Measurements from ENCODE around the gene CENPF. TPM values are rescaled to one million over a fixed set of nuclear protein-coding genes. Genes with fewer than 3 reads are reported as not detected.

The CENPF gene
- total RNA-seq, 2 donors from 2014 or later = 2.9 to 10.9 TPM

- TF ChIP-seq POLR2AphosphoS5 (IDR thresholded peaks at IDR 0.05) (no peak), POLR2A (IDR thresholded peaks at IDR 0.05) (no peak)
- TF ChIP-seq, protein P1, sequence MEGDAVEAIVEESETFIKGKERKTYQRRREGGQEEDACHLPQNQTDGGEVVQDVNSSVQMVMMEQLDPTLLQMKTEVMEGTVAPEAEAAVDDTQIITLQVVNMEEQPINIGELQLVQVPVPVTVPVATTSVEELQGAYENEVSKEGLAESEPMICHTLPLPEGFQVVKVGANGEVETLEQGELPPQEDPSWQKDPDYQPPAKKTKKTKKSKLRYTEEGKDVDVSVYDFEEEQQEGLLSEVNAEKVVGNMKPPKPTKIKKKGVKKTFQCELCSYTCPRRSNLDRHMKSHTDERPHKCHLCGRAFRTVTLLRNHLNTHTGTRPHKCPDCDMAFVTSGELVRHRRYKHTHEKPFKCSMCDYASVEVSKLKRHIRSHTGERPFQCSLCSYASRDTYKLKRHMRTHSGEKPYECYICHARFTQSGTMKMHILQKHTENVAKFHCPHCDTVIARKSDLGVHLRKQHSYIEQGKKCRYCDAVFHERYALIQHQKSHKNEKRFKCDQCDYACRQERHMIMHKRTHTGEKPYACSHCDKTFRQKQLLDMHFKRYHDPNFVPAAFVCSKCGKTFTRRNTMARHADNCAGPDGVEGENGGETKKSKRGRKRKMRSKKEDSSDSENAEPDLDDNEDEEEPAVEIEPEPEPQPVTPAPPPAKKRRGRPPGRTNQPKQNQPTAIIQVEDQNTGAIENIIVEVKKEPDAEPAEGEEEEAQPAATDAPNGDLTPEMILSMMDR (IDR thresholded peaks at IDR 0.05) = no peak
- H3K4me1 ChIP-seq (replicated peaks) = no peaks in the 10 kb centered on the region
- WGBS = 91% methylated on average over 4 of the region's 4 CpGs
These were observed 14.3 kb downstream of the CENPF start for GRCh38 chr1:214617246-214617645.

DNA sequence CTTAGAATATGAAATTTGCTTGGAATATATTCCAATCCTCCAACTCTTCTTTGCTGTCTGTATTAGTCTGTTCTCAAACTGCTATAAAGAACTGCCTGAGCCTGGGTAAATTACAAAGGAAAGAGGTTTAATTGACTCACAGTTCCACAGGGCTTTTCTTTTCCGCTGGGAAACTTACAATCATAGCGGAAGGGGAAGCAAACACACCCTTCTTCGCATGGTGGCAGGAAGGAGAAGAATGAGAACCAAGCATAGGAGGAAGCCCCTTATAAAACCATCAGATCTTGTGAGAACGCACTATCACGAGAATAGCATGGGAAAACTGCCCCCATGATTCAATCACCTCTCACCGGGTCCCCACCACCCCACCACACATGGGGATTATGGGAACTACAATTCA lies 14.8 kb downstream of the CENPF start:
- DNase-seq (ENCODE audit: low spot score) = no peak
- Histone ChIP-seq H3K4me1 (replicated peaks) (no peaks in the 10 kb centered on the region), H3K27me3 (replicated peaks; ENCODE audit: insufficient read depth) (peaks cover 2% of the 10 kb centered on the region), H3K36me3 (no peaks in the 10 kb centered on the region), H3K27ac (no peak overlapping the region), H3K4me3 (no peak overlapping the region), H3K9me3 (no peaks in the 10 kb centered on the region)
- TF ChIP-seq POLR2A (IDR thresholded peaks at IDR 0.05) (no peak), POLR2AphosphoS5 (IDR thresholded peaks at IDR 0.05) (no peak)
- TF ChIP-seq, protein P1 (IDR thresholded peaks at IDR 0.05) = no peak
- 95% methylated on average over 6 of the region's 6 CpGs for WGBS
- intact Hi-C loops (cut with DNase I) = no loop called here

More at GRCh38 chr1:214617246-214617645, 14.3 kb downstream of the CENPF start:
- H3K27me3 ChIP-seq (replicated peaks; ENCODE audit: insufficient read depth) = peaks cover 2% of the 10 kb centered on the region
- no peak for DNase-seq (ENCODE audit: low spot score)
- H3K9me3 ChIP-seq = no peaks in the 10 kb centered on the region
- no peak overlapping the region for H3K4me3 ChIP-seq
- H3K27ac ChIP-seq = no peak overlapping the region
- intact Hi-C loops (cut with DNase I) = no loop called here
- no peaks in the 10 kb centered on the region for H3K36me3 ChIP-seq

DNA sequence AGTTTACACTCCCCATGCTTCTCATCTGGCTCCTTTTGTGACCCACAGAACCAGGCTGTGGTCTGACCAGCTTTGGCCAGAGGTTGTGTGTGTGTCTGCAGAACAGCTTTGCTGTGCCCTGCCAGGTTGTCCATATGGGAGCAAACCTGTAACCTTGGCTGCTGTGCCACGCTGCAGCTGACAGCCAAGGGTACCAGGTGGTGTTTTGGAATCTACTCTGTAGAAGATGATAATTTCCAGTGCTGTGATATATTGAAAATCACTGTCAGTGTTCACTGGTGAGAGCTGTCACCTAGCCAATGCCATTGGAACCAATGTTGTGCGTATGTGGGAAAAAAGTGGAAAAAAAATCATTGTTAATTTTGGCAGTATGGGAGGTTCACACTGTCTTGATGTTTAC lies 18.2 kb downstream of the CENPF start:
- Histone ChIP-seq H3K4me3 (no peak overlapping the region), H3K36me3 (no peaks in the 10 kb centered on the region), H3K27ac (no peak overlapping the region), H3K27me3 (replicated peaks; ENCODE audit: insufficient read depth) (peaks cover 2% of the 10 kb centered on the region), H3K9me3 (no peaks in the 10 kb centered on the region), H3K4me1 (replicated peaks) (no peaks in the 10 kb centered on the region)
- no peak for DNase-seq (ENCODE audit: low spot score)
- intact Hi-C loops (cut with DNase I) = no loop called here
- 96% methylated on average over 2 of the region's 2 CpGs for WGBS
- TF ChIP-seq, protein P1 (IDR thresholded peaks at IDR 0.05) = no peak
- no peak for TF ChIP-seq POLR2AphosphoS5 (IDR thresholded peaks at IDR 0.05)
- no peak for TF ChIP-seq POLR2A (IDR thresholded peaks at IDR 0.05)

DNA sequence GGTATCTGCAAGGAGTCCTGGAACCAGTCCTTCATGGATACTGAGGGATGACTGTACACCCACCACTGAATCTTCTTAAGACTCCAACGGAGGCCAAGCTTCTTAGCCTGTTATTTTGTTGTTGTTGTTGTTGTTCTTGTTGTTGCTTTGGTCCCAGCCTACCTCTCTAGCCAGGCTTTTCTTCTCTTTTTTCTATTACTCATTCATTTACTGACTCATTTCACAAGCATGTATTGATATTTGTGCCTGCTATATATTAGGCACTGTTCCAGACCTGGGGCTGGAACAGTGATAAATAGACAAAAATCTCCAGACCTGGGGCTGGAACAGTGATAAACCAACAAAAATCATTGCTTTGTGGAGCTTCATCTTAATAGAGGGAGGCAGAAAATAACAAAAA lies 20.4 kb downstream of the CENPF start:
- H3K27me3 ChIP-seq (replicated peaks; ENCODE audit: insufficient read depth) = peaks cover 2% of the 10 kb centered on the region
- H3K9me3 ChIP-seq = no peaks in the 10 kb centered on the region
- no peak overlapping the region for H3K4me3 ChIP-seq
- no peak overlapping the region for H3K27ac ChIP-seq
- H3K4me1 ChIP-seq (replicated peaks) = no peaks in the 10 kb centered on the region
- H3K36me3 ChIP-seq = no peaks in the 10 kb centered on the region
- DNase-seq (ENCODE audit: low spot score) = no peak
- no peak for TF ChIP-seq POLR2AphosphoS5 (IDR thresholded peaks at IDR 0.05)
- no peak for TF ChIP-seq POLR2A (IDR thresholded peaks at IDR 0.05)
- TF ChIP-seq, protein P1 (IDR thresholded peaks at IDR 0.05) = no peak
- intact Hi-C loops (cut with DNase I) = no loop called here
- WGBS = 81% methylated on average over 1 of the region's 1 CpG

DNA sequence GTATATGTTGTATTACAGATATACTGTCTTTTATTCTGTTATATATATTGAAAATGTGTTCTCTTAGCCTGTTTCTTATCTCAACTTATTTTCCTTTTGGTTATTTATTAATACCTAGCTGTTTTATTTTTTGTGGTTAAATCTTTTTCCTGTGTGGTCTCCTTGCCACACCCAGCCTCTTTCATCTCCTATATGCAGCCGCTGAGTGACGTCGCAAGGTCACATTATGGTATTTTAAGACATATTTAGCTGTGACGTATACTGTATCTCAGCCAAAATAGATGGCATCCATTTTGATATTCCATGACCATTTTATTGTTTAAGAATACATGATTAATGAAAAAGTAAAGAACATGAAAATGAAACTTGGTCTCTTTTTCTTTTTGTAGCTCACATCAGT lies 29.1 kb downstream of the CENPF start:
- TF ChIP-seq POLR2AphosphoS5 (IDR thresholded peaks at IDR 0.05) (no peak), POLR2A (IDR thresholded peaks at IDR 0.05) (no peak)
- TF ChIP-seq, protein P1 (IDR thresholded peaks at IDR 0.05) = no peak
- Histone ChIP-seq H3K4me3 (no peak overlapping the region), H3K27me3 (replicated peaks; ENCODE audit: insufficient read depth) (no peaks in the 10 kb centered on the region), H3K36me3 (no peaks in the 10 kb centered on the region), H3K4me1 (replicated peaks) (no peaks in the 10 kb centered on the region), H3K27ac (no peak overlapping the region), H3K9me3 (no peaks in the 10 kb centered on the region)
- intact Hi-C loops (cut with DNase I) = no loop called here
- WGBS = 93% methylated on average over 4 of the region's 4 CpGs
- no peak for DNase-seq (ENCODE audit: low spot score)

Data from prostate gland (tissue), 2 donors.